ENCODE data around the gene DIRAS3.
"Not testable (repeated sequence)": the region's sequence is repeated elsewhere in the genome, so short reads cannot be mapped to it uniquely, and the experiment has no call there.

The DIRAS3 gene

DNA sequence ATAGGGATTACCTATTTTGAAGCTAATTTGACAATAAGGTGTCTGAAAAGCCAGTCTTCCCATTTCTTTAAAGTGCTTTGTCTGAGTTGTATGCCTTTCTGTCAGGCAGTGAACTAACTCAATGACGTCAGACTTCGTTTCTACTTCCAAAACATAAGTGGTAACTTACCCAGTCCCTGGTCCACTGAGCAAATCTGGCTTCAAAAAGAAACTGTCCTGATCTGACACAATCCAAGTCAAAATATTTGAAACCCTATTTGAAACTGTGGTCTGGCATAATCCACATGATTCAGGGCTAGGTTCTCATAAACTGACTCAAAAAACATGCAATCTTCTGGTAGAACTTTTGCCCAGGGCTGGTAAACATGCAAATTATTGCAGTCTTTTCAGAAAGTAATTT is 34.0 kb downstream of the DIRAS3 start:
- DNase-seq: no peak

DNA sequence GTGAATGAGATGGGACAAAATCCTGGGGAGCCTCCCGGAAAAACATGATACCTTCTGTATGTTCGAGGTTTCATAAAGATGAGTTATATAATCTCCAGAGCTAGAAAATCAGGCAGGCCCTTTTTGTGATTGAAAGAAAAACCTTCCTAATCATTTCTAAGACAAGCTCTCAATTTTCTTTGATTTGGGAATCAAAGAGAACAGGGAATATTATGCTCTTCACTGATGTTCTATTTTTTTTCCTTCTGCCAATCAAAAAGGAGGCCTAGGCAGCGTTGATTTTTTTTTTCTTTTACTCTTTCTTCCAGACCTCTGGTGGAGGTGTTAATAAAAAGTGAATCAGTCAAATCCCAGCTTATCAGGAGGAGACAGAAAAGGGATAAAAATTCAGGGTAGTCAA is 34.5 kb downstream of the DIRAS3 start:
- DNase-seq: no peak

DNA sequence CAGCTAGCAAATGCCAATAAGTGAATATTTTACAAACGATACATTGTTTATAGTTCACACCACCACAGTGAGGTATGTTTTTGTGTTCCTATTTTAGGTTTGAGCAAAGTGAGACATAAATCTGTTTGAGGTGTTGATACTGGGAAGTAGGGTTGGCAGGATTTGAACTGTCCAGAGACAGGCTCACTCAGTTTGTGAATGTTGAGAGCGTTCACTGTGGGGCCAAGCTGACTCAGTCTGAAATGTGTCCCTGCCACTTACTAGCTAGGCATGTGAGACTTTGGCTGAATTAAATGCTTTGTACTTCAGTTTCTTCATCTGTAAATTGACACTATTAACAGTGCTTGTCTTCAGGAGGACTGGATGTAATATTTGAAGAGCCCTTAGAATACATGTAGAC is 35.1 kb downstream of the DIRAS3 start:
- DNase-seq: no peak

DNA sequence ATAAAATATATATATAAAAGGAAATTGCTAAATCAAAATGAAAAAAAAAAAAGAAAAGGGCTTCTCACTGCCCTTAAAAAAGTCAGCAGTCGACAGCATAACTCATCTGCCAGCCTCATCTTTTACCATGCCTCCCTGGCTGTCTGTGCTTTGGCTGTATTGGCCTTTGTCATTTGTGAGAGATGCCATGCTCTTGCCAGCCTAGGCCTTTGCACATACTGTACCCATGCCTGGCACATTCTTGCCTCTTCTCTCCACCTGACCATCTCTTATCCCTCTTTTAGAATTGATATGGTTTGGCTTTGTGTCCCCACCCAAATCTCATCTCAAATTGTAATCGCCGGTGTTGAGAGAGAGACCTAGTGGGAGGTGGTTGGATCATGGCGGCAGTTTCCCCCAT is 37.1 kb downstream of the DIRAS3 start:
- DNase-seq: no peak

DNA sequence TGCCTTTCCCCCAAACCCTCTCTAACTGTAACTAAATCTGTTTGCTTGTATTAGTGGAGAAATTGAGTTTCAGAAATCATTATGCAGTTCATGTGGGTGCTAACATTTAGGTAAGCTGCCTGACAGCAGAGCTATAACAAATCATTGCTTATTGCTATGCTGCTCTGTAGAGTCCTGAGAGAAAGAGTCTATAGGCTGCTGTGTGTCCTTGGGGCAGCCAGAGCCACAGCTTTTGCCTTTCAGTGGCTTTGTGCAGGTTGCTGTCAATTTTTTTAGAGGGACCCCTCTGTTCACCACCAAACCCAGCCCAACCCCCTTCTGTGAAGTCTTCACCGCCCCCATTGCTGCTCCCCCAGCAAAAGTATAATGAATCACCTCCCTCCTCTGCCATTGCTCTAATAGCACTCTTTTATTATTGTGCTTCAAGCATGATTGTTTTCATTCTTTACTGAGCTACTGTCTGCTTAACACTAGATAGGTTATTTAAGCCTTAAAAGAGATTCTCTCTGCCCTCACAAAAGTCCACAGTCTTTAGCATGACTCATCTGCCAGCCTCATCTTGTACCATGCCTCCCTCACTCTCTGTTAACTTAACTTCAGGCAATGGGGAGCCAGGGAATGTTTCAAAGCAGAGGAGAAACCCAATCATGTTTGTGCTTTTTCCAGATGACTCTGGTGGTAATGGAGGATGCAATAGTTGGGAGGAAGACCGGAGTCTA is 38.6 kb downstream of the DIRAS3 start:
- DNase-seq: no peak

DNA sequence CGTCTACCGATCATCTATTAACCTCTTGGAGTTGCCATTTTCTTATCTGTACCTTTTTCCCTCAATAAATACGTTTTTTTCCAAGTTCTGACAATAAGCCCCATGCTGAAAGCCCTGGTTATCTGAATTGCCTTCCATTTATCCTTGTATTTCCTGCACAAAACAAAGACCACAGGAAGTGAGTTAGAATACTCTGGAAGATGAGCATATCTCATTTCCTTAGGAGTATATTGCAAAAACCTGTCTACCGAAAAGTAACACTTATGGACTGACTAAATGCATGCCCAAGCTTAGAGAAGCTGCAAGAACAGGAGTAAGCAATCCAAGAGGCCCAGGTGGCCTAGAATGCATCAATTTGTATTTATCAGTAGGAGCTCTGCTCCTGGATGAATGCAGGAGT is 39.9 kb downstream of the DIRAS3 start:
- no peak for DNase-seq

DNA sequence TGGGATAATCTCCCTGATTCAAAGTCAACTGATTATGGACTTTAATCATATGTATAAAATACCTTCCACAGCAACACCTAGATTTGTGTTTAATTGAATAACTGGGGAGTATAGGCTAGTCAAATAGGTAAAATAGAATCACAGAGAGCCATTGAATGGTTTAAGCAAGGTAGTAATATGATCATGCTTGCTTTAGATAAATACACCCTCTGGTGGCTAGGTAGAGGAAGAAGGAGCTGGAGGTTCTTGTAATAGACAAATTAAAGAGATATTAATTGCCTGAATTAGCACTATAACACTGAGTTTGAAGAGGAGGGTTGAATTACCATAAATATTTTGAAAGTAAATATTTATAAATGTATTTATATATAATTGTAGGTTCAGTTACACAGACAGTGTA is 40.3 kb downstream of the DIRAS3 start:
- DNase-seq: no peak

DNA sequence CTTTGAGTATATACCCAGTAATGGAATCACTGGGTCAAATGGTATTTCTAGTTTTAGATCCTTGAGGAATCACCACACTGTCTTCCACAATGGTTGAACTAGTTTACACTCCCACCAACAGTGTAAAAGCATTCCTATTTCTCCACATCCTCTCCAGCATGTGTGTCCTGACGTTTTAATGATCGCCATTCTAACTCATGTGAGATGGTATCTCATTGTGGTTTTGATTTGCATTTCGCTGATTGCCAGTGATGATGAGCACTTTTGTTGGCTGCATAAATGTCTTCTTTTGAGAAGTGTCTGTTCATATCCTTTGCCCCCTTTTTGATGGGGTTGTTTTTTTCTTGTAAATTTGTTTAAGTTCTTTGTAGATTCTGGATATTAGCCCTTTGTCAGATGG is 46.8 kb downstream of the DIRAS3 start:
- DNase-seq: not testable (repeated sequence)

DNA sequence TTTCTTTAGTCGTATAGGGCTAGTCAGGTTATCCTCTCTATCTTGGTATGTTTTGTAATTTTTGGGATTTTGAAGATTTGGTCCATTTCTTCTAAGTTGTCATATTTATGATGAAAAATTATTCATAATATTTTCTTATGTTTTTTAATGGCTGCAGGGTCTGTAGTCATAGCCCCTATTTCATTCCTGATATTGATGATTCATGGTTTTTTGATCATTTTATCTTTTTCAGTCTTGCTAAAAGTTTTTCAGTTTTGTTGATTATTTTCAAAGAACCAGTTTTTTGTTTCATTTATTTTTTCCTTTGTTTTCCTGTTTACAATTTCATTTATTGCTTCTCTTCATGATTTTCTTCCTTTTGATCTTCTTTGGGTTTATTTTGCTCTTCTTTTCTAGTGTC is 50.2 kb downstream of the DIRAS3 start:
- DNase-seq: no peak

DNA sequence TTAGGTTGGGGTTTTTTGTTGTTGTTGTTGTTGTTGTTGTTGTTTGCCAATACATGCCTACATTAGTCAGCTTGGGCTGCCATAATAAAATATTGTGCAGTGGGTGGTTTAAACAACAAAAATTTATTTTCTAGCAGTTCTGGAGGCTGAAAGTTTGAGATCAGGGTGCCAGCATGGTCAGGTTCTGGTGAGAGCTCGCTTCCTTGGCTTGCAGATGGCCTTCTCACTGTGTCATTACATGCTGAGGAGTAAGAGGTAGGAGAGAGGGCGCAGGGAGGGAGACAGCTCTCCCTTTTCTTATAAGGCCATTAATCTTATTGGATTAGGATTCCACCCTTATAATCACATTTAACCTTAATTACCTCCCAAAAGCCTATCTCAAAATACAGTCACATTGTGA is 52.7 kb downstream of the DIRAS3 start:
- DNase-seq: no peak

All from T-helper 2 cell (primary cell).